CD14-positive monocyte (primary cell): ENCODE results near the gene GPER1. TPM values are rescaled to one million over a fixed set of nuclear protein-coding genes. Genes with fewer than 3 reads are reported as not detected.
"Not testable (repeated sequence)": the region's sequence is repeated elsewhere in the genome, so short reads cannot be mapped to it uniquely, and the experiment has no call there.

Experiments
- DNase-seq, 3 donors: peaks; one replicate each; pipeline ENCODE4 v3.0.0-alpha.2; 2011 to 2022
- H2AFZ ChIP-seq: 2 replicates; pipeline ENCODE4 v1.6.0; 2012; ENCODE audit warnings: mild to moderate bottlenecking, low read depth, low read length, inconsistent platforms; ENCODE audit not compliant: insufficient read depth, poor library complexity, severe bottlenecking
- H3K27ac ChIP-seq, 2 donors: 1 replicate in 1 of 2; 2 replicates in 1 of 2; pipeline ENCODE4 v1.5.1; 2012 to 2013; ENCODE audit warnings: low read length in 2 of 2, control low read depth in 1 of 2, inconsistent platforms in 1 of 2, low read depth in 1 of 2, mild to moderate bottlenecking in 1 of 2
- H3K27me3 ChIP-seq, 2 donors: one replicate each; pipeline versions ENCODE4 v1.6.0 to v1.6.1; 2011 to 2013; ENCODE audit warnings: low read length in 2 of 2; ENCODE audit not compliant: control insufficient read depth in 2 of 2, insufficient read depth in 2 of 2
- H3K36me3 ChIP-seq, 2 donors: replicated peaks in 1 of 2; 1 replicate in 1 of 2; 2 replicates in 1 of 2; pipeline versions ENCODE4 v1.5.1 to v1.6.1; 2012 to 2013; ENCODE audit warnings: low read length in 2 of 2, control low read depth in 1 of 2, inconsistent platforms in 1 of 2, mild to moderate bottlenecking in 1 of 2; ENCODE audit not compliant: insufficient read depth in 2 of 2, control insufficient read depth in 1 of 2
- H3K4me1 ChIP-seq, 2 donors: 1 replicate in 1 of 2; 2 replicates in 1 of 2; pipeline versions ENCODE4 v1.5.1 to v1.6.1; 2012 to 2013; ENCODE audit warnings: low read length in 2 of 2, control low read depth in 1 of 2, inconsistent platforms in 1 of 2, mild to moderate bottlenecking in 1 of 2, moderate library complexity in 1 of 2; ENCODE audit not compliant: insufficient read depth in 2 of 2, control insufficient read depth in 1 of 2
- H3K4me2 ChIP-seq: replicated peaks from 2 replicates; pipeline ENCODE3; 2012; ENCODE audit warnings: low read length, moderate library complexity, mild to moderate bottlenecking; ENCODE audit not compliant: poor library complexity, severe bottlenecking; ENCODE audit errors: extremely low read depth
- H3K4me3 ChIP-seq, 3 experiments: fragments of 200-600 bp in 1 of 3; sonication (generic) in 1 of 3; replicated peaks in 1 of 3; 1 replicate in 2 of 3; 2 replicates in 1 of 3; pipeline ENCODE4 v1.5.1; 2011 to 2013; ENCODE audit warnings: low read length in 3 of 3, mild to moderate bottlenecking in 3 of 3, control low read depth in 2 of 3, low read depth in 2 of 3, inconsistent platforms in 1 of 3, moderate library complexity in 1 of 3
- H3K79me2 ChIP-seq: 2 replicates; pipeline ENCODE4 v1.6.0; 2012; ENCODE audit warnings: mild to moderate bottlenecking, control low read depth, inconsistent platforms, low read length, moderate library complexity; ENCODE audit not compliant: insufficient read depth
- H3K9ac ChIP-seq: 2 replicates; pipeline ENCODE4 v1.6.0; 2017; ENCODE audit warnings: low read length, mild to moderate bottlenecking; ENCODE audit not compliant: insufficient read depth, poor library complexity, severe bottlenecking
- H3K9me3 ChIP-seq, 2 donors: replicated peaks in 1 of 2; 1 replicate in 1 of 2; 2 replicates in 1 of 2; pipeline versions ENCODE4 v1.5.1 to v1.6.1; 2012 to 2013; ENCODE audit warnings: low read length in 2 of 2, control low read depth in 1 of 2; ENCODE audit not compliant: control insufficient read depth in 1 of 2, insufficient read depth in 1 of 2
- H4K20me1 ChIP-seq: 2 replicates; pipeline ENCODE4 v1.6.0; 2012; ENCODE audit warnings: mild to moderate bottlenecking, low read length, control low read depth, moderate library complexity; ENCODE audit not compliant: insufficient read depth
- H3K27ac Mint-ChIP-seq, 7 donors: one replicate each; pipeline ENCODE4 v1.8.0; 2020; ENCODE audit warnings: mild to moderate bottlenecking in 7 of 7, mixed read lengths in 7 of 7, moderate library complexity in 6 of 7, inconsistent platforms in 2 of 7
- H3K27me3 Mint-ChIP-seq, 3 donors: one replicate each; pipeline ENCODE4 v1.8.0; 2021 to 2022; ENCODE audit warnings: low read depth in 3 of 3, mild to moderate bottlenecking in 3 of 3, mixed read lengths in 3 of 3, moderate library complexity in 3 of 3, inconsistent platforms in 1 of 3
- H3K36me3 Mint-ChIP-seq, 2 donors: one replicate each; pipeline ENCODE4 v1.8.0; 2020; ENCODE audit warnings: mixed read lengths in 2 of 2, inconsistent platforms in 1 of 2, mild to moderate bottlenecking in 1 of 2
- H3K4me1 Mint-ChIP-seq: one replicate; pipeline ENCODE4 v1.8.0; 2020; ENCODE audit warnings: mild to moderate bottlenecking, mixed read lengths
- H3K4me3 Mint-ChIP-seq, 2 donors: one replicate each; pipeline ENCODE4 v1.8.0; 2020; ENCODE audit warnings: mild to moderate bottlenecking in 2 of 2, mixed read lengths in 2 of 2, moderate library complexity in 1 of 2
- H3K9me3 Mint-ChIP-seq, 7 donors: one replicate each; pipeline ENCODE4 v1.8.0; 2020 to 2022; ENCODE audit warnings: mixed read lengths in 7 of 7, mild to moderate bottlenecking in 6 of 7, moderate library complexity in 6 of 7, inconsistent platforms in 2 of 7
- WGBS: methylation state at CpG from one replicate; pipeline ENCODE4 v1.1.5; 2013; ENCODE audit warnings: missing lambda C conversion rate; ENCODE audit not compliant: insufficient coverage; 5-methylcytosine and 5-hydroxymethylcytosine counted together
- intact Hi-C, 2 donors: fragments of 100-400 bp; cut with micrococcal nuclease; formaldehyde crosslinking; loops; one replicate each; pipeline versions ENCODE4 v1.15.0 to v1.15.1; 2023
- polyA plus RNA-seq, 3 donors: library from polyadenylated mRNA; depleted of rRNA in 1 of 3; unstranded in 2 of 3; stranded (reverse) in 1 of 3; fragments of 300-500 nt in 2 of 3; fragments of >200 nt in 1 of 3; fragmentation: Illumina TruSeq in 2 of 3; gene quantifications; 1 replicate in 2 of 3; 2 replicates in 1 of 3; pipeline ENCODE4 v1.2.3, GENCODE V29; 2012 to 2021
- TF ChIP-seq, protein P1 (sequence below): fragments of 200-600 bp; IDR thresholded peaks from one replicate; pipeline ENCODE4 v1.8.0; 2022; ENCODE audit warnings: antibody characterized with exemption, mild to moderate bottlenecking

GPER1 gene
- polyA plus RNA-seq, 3 donors: 0.35 to 10.0 (median 4.1) TPM

DNA sequence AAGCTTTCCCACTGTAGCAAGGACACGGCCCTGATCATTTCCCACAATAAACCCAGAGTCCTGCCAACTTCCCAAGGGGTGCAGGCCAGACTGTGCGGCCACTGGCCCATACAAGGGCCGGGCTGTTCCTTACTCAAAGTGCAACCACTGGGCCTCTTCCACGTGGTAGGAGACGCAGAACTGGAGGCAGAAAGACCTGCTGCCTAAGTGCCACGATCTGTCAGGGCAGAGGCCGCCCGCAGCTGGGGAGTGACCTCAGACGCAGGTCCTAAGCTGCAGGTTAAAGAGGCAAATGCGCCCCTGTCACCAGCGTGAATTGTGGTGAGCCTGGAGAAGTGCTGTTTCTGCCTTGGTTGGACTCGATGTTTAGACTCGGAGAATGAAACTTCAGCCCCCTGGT, 26.2 kb downstream of the GPER1 start:
- no peaks in the 10 kb centered on the region for H4K20me1 ChIP-seq
- Mint-ChIP-seq H3K4me3 (no peak overlapping the region), H3K36me3 (no peaks in the 10 kb centered on the region), H3K27ac (no peak overlapping the region), H3K9me3 (peaks cover 2 to 15% (median 11%) of the 10 kb centered on the region in 7 donors), H3K4me1 (no peaks in the 10 kb centered on the region), H3K27me3 (peaks cover 0 to 3% (median 0%) of the 10 kb centered on the region in 3 donors)
- no peak overlapping the region for H3K4me3 ChIP-seq
- H3K27me3 ChIP-seq: no peaks in the 10 kb centered on the region
- H3K36me3 ChIP-seq: no peaks in the 10 kb centered on the region
- no peaks in the 10 kb centered on the region for H3K79me2 ChIP-seq
- intact Hi-C loops: no loop called here
- no peak for DNase-seq
- no peaks in the 10 kb centered on the region for H3K4me1 ChIP-seq
- H3K9ac ChIP-seq: no peak overlapping the region
- 99% methylated on average over 13 of the region's 13 CpGs for WGBS
- no peak overlapping the region for H3K27ac ChIP-seq
- H2AFZ ChIP-seq: no peak overlapping the region
- H3K9me3 ChIP-seq: no peaks in the 10 kb centered on the region
- no peak overlapping the region for H3K4me2 ChIP-seq
- TF ChIP-seq, protein P1, sequence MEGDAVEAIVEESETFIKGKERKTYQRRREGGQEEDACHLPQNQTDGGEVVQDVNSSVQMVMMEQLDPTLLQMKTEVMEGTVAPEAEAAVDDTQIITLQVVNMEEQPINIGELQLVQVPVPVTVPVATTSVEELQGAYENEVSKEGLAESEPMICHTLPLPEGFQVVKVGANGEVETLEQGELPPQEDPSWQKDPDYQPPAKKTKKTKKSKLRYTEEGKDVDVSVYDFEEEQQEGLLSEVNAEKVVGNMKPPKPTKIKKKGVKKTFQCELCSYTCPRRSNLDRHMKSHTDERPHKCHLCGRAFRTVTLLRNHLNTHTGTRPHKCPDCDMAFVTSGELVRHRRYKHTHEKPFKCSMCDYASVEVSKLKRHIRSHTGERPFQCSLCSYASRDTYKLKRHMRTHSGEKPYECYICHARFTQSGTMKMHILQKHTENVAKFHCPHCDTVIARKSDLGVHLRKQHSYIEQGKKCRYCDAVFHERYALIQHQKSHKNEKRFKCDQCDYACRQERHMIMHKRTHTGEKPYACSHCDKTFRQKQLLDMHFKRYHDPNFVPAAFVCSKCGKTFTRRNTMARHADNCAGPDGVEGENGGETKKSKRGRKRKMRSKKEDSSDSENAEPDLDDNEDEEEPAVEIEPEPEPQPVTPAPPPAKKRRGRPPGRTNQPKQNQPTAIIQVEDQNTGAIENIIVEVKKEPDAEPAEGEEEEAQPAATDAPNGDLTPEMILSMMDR: no peak

DNA sequence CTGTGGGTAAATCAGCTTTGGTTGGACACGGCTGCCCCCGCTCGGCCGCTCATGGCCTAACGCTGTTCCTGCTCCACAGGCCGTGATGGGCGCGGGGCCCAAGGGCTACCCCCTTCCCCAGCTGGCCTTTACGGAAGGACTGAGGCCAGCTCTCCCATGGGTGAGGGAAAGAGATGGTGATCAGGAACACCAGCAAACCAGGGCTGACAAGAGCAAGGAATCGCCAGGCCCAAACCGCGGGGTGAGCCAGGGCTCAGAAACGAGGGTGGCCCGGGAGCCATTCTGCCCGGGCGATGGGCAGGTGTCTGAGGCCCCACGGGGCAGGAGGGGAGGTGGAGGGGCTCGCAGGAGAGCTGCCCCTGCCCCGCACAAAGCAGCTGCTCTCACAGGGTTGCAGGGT, 26.6 kb downstream of the GPER1 start:
- Histone ChIP-seq H3K36me3 (no peaks in the 10 kb centered on the region), H3K4me3 (no peak overlapping the region), H2AFZ (no peak overlapping the region), H3K9ac (no peak overlapping the region), H3K79me2 (no peaks in the 10 kb centered on the region), H3K27me3 (no peaks in the 10 kb centered on the region), H4K20me1 (no peaks in the 10 kb centered on the region), H3K9me3 (no peaks in the 10 kb centered on the region), H3K4me2 (no peak overlapping the region), H3K4me1 (no peaks in the 10 kb centered on the region), H3K27ac (no peak overlapping the region)
- no peak for DNase-seq
- H3K4me3 Mint-ChIP-seq: no peak overlapping the region
- H3K27me3 Mint-ChIP-seq: peaks cover 0 to 3% (median 0%) of the 10 kb centered on the region in 3 donors
- no peaks in the 10 kb centered on the region for H3K4me1 Mint-ChIP-seq
- peaks cover 2 to 15% (median 11%) of the 10 kb centered on the region in 7 donors for H3K9me3 Mint-ChIP-seq
- peak overlapping the region in 1 of 7 donors; percentile 16 for H3K27ac Mint-ChIP-seq
- TF ChIP-seq, protein P1: no peak
- 98% methylated on average over 12 of the region's 19 CpGs for WGBS
- intact Hi-C loops: no loop called here
- H3K36me3 Mint-ChIP-seq: no peaks in the 10 kb centered on the region

DNA sequence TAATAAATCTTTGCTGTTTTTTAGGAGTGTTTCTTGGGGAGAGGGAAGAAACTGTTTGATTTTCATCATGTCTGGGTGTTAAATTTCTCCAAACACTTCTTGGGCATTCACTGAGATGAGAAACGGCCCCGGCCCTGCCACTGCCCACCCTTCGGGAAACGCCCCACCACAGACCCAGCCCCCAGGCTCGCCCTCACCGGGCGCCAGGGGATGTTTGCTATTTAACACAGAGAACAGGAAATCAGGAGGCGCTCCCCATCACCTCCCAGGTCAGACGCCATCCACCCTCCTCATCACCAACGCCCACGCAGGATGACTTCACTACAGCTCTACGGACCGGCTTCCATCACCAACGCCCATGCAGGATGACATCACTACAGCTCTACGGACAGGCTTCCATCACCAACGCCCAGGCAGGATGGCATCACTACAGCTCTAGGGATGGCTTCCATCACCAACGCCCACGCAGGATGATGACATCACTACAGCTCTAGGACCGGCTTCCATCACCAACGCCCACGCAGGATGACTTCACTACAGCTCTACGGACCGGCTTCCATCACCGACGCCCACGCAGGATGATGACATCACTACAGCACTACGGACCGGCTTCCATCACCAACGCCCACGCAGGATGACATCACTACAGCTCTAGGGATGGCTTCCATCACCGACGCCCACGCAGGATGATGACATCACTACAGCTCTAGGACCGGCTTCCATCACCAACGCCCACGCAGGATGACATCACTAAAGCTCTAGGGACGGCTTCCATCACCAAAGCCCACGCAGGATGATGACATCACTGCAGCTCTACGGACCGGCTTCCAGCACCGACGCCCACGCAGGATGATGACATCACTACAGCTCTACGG, 27.5 kb downstream of the GPER1 start:
- H3K27ac Mint-ChIP-seq: peak overlapping the region in 1 of 7 donors; percentile 31
- H3K9me3 ChIP-seq, H3K27me3 Mint-ChIP-seq, H3K27ac ChIP-seq, H3K36me3 ChIP-seq, intact Hi-C loops, H2AFZ ChIP-seq, H3K36me3 Mint-ChIP-seq, H3K4me3 ChIP-seq, H3K4me3 Mint-ChIP-seq, H4K20me1 ChIP-seq, H3K9ac ChIP-seq, H3K4me1 Mint-ChIP-seq, DNase-seq, H3K4me2 ChIP-seq, H3K79me2 ChIP-seq, H3K27me3 ChIP-seq, H3K4me1 ChIP-seq: not testable (repeated sequence)
- H3K9me3 Mint-ChIP-seq: peaks cover 2 to 15% (median 11%) of the 10 kb centered on the region in 7 donors
- 98% methylated on average over 43 of the region's 44 CpGs for WGBS
